WTC11 (cell line): Measurements from ENCODE around the gene EXD3. TPM values are rescaled to one million over a fixed set of nuclear protein-coding genes. Genes with fewer than 3 reads are reported as not detected.

ENCODE experiments used
- ATAC-seq: fragments of 200-7000 bp; cut with Tn5 transposase; 2 replicates; pipeline ENCODE4 v1.10.0; 2021; ENCODE audit warnings: mild to moderate bottlenecking, moderate library complexity
- CTCF ChIA-PET: fragments of 300-600 bp; sonication (Branson Sonifier 250); formaldehyde crosslinking; loops from one replicate; lab custom pipeline; 2021; ENCODE audit warnings: antibody characterized with exemption; lab: Charles Lee
- POLR2A ChIA-PET: fragments of 350-600 bp; sonication (Branson Sonifier 250); formaldehyde crosslinking; loops from one replicate; lab custom pipeline; 2021; ENCODE audit warnings: antibody characterized with exemption; lab: Charles Lee
- DNase-seq: peaks from one replicate; pipeline ENCODE4 v3.0.0; 2021; ENCODE audit warnings: low spot score
- H3K27ac Mint-ChIP-seq: 2 replicates; pipeline ENCODE4 v1.8.0; 2021; ENCODE audit warnings: mixed read lengths
- H3K27me3 Mint-ChIP-seq: 2 replicates; pipeline ENCODE4 v1.8.0; 2021; ENCODE audit warnings: low read depth, mild to moderate bottlenecking, moderate library complexity, mixed read lengths
- H3K36me3 Mint-ChIP-seq: 2 replicates; pipeline ENCODE4 v1.8.0; 2021; ENCODE audit warnings: mixed read lengths
- H3K4me1 Mint-ChIP-seq: 2 replicates; pipeline ENCODE4 v1.8.0; 2022; ENCODE audit warnings: mixed read lengths
- H3K4me3 Mint-ChIP-seq: 2 replicates; pipeline ENCODE4 v1.8.0; 2021; ENCODE audit warnings: mild to moderate bottlenecking, moderate library complexity, mixed read lengths
- H3K9me3 Mint-ChIP-seq: 2 replicates; pipeline ENCODE4 v1.8.0; 2021; ENCODE audit warnings: mixed read lengths
- ATF2 ChIP-seq: sonication (generic); formaldehyde crosslinking; IDR thresholded peaks from 2 replicates; pipeline ENCODE4 v1.8.1; 2022; ENCODE audit warnings: low read depth, missing genetic modification reagents, borderline replicate concordance
- ATF3 ChIP-seq: sonication (generic); formaldehyde crosslinking; conservative IDR thresholded peaks from 2 replicates; pipeline ENCODE4 v1.8.1; 2022; ENCODE audit warnings: mild to moderate bottlenecking, missing genetic modification reagents
- CBFB ChIP-seq: sonication (generic); formaldehyde crosslinking; IDR thresholded peaks from 2 replicates; pipeline ENCODE4 v1.8.1; 2022; ENCODE audit warnings: mild to moderate bottlenecking, low read depth, missing genetic modification reagents
- ERG ChIP-seq: fragments of 250-450 bp; sonication (Bioruptor Pico); IDR thresholded peaks from 2 replicates; pipeline ENCODE4 v1.8.0; 2021; ENCODE audit warnings: mild to moderate bottlenecking
- ETV6 ChIP-seq: sonication (generic); formaldehyde crosslinking; IDR thresholded peaks from 2 replicates; pipeline ENCODE4 v1.8.1; 2022; ENCODE audit warnings: mild to moderate bottlenecking, missing genetic modification reagents
- FOXP1 ChIP-seq: sonication (generic); formaldehyde crosslinking; IDR thresholded peaks from 2 replicates; pipeline ENCODE4 v1.8.0; 2022; ENCODE audit warnings: missing genetic modification reagents, mild to moderate bottlenecking, moderate library complexity, borderline replicate concordance
- GRHL2 ChIP-seq: fragments of 250-450 bp; sonication (Bioruptor Pico); IDR thresholded peaks from 2 replicates; pipeline ENCODE4 v1.8.0; 2022; ENCODE audit warnings: mild to moderate bottlenecking, moderate library complexity; ENCODE audit not compliant: insufficient replicate concordance, severe bottlenecking
- GTF2I ChIP-seq: fragments of 250-450 bp; sonication (Bioruptor Pico); conservative IDR thresholded peaks from 2 replicates; pipeline ENCODE4 v1.4.0; 2021; ENCODE audit warnings: mild to moderate bottlenecking
- HMGXB4 ChIP-seq: sonication (generic); formaldehyde crosslinking; IDR thresholded peaks from 2 replicates; pipeline ENCODE4 v1.8.1; 2023; ENCODE audit warnings: mild to moderate bottlenecking, moderate library complexity, missing genetic modification reagents
- JAZF1 ChIP-seq: fragments of 250-450 bp; sonication (Bioruptor Pico); IDR thresholded peaks from 2 replicates; pipeline ENCODE4 v1.9.0; 2021; ENCODE audit warnings: moderate library complexity, mild to moderate bottlenecking, inconsistent platforms
- JUN ChIP-seq: sonication (generic); formaldehyde crosslinking; IDR thresholded peaks from 2 replicates; pipeline ENCODE4 v1.8.0; 2023; ENCODE audit warnings: mild to moderate bottlenecking, missing genetic modification reagents
- KAT7 ChIP-seq: sonication (generic); formaldehyde crosslinking; IDR thresholded peaks from 2 replicates; pipeline ENCODE4 v1.8.1; 2023; ENCODE audit warnings: missing genetic modification reagents, mild to moderate bottlenecking, borderline replicate concordance
- MAX ChIP-seq: sonication (generic); formaldehyde crosslinking; IDR thresholded peaks from 2 replicates; pipeline ENCODE4 v1.8.0; 2022; ENCODE audit warnings: mild to moderate bottlenecking, missing genetic modification reagents
- MXD4 ChIP-seq: fragments of 250-450 bp; sonication (Bioruptor Pico); IDR thresholded peaks from 2 replicates; pipeline ENCODE4 v1.8.0; 2021; ENCODE audit warnings: mild to moderate bottlenecking, moderate library complexity, borderline replicate concordance
- NFATC4 ChIP-seq: fragments of 250-450 bp; sonication (Bioruptor Pico); IDR thresholded peaks from 2 replicates; pipeline ENCODE4 v1.9.0; 2021; ENCODE audit warnings: mild to moderate bottlenecking
- NFYB ChIP-seq: sonication (generic); formaldehyde crosslinking; conservative IDR thresholded peaks from 2 replicates; pipeline ENCODE4 v1.8.0; 2022; ENCODE audit warnings: low read depth, missing genetic modification reagents
- NR3C1 ChIP-seq: sonication (generic); formaldehyde crosslinking; conservative IDR thresholded peaks from 2 replicates; pipeline ENCODE4 v1.8.1; 2023; ENCODE audit warnings: low read depth, mild to moderate bottlenecking, missing genetic modification reagents
- PREB ChIP-seq: sonication (generic); formaldehyde crosslinking; IDR thresholded peaks from 2 replicates; pipeline ENCODE4 v1.8.1; 2022; ENCODE audit warnings: mild to moderate bottlenecking, missing genetic modification reagents, moderate library complexity, borderline replicate concordance
- RELA ChIP-seq: sonication (generic); formaldehyde crosslinking; IDR thresholded peaks from 2 replicates; pipeline ENCODE4 v1.8.1; 2022; ENCODE audit warnings: missing genetic modification reagents, mild to moderate bottlenecking, borderline replicate concordance
- RORB ChIP-seq: fragments of 250-450 bp; sonication (Bioruptor Pico); IDR thresholded peaks from 2 replicates; pipeline ENCODE4 v1.9.0; 2021; ENCODE audit warnings: mild to moderate bottlenecking
- SMAD3 ChIP-seq: sonication (generic); formaldehyde crosslinking; IDR thresholded peaks from 2 replicates; pipeline ENCODE4 v1.8.0; 2022; ENCODE audit warnings: missing genetic modification reagents, mild to moderate bottlenecking, borderline replicate concordance
- SP1 ChIP-seq: sonication (generic); formaldehyde crosslinking; conservative IDR thresholded peaks from 2 replicates; pipeline ENCODE4 v1.8.1; 2022; ENCODE audit warnings: missing genetic modification reagents
- STAT6 ChIP-seq: sonication (generic); formaldehyde crosslinking; conservative IDR thresholded peaks from 2 replicates; pipeline ENCODE4 v1.8.1; 2023; ENCODE audit warnings: mild to moderate bottlenecking, low read depth, missing genetic modification reagents, moderate library complexity
- TEAD1 ChIP-seq: sonication (generic); formaldehyde crosslinking; IDR thresholded peaks from 2 replicates; pipeline ENCODE4 v1.8.0; 2022; ENCODE audit warnings: mild to moderate bottlenecking, missing genetic modification reagents
- ZNF416 ChIP-seq: fragments of 250-450 bp; sonication (Bioruptor Pico); IDR thresholded peaks from 2 replicates; pipeline ENCODE4 v1.9.0; 2021; ENCODE audit warnings: mild to moderate bottlenecking, inconsistent platforms
- ZSCAN18 ChIP-seq: fragments of 250-450 bp; sonication (Bioruptor Pico); IDR thresholded peaks from 2 replicates; pipeline ENCODE4 v2.1.2; 2022; ENCODE audit warnings: mild to moderate bottlenecking, moderate library complexity
- total RNA-seq: library from RNA; stranded (reverse); gene quantifications from 3 replicates; pipeline ENCODE4 v1.2.3, GENCODE V29; 2021

EXD3 gene
- total RNA-seq, 1 experiment from 2014 or later: 21.2 TPM

GRCh38 chr9:137459601-137460362 lies 36.8 kb upstream of the EXD3 start (continued):
- TF ChIP-seq PREB: no peak

- ChIA-PET POLR2A (no interaction called here), CTCF (interaction anchor here (0.5 to 1.0 kb wide), 9 partner anchors 13 to 430 kb away, joined by 3 to 18 read pairs (median 5); partner anchors contain the start of genes ENTPD8, EXD3 and NOXA1)
- peak within 1 kb of the TSS; percentile 30 for H3K4me3 Mint-ChIP-seq
- no peaks in the 10 kb centered on the region for H3K9me3 Mint-ChIP-seq
- ATAC-seq (peak; percentile 51), DNase-seq (peak; percentile 90)
- peaks cover 3% of the 10 kb centered on the region; the same call in 1 of the 2 replicates for H3K36me3 Mint-ChIP-seq
- no peak within 1 kb of the TSS for H3K27ac Mint-ChIP-seq
- peaks cover 6% of the 10 kb centered on the region for H3K4me1 Mint-ChIP-seq
- H3K27me3 Mint-ChIP-seq: no peaks in the 10 kb centered on the region
- TF ChIP-seq GTF2I (no peak), GRHL2 (CRISPR knock-in tag) (no peak), CBFB (no peak), ZSCAN18 (CRISPR knock-in tag) (no peak), NFYB (CRISPR knock-in tag) (no peak), NR3C1 (no peak), ETV6 (CRISPR knock-in tag) (no peak), NFATC4 (CRISPR knock-in tag) (no peak), FOXP1 (CRISPR knock-in tag) (0 out of 2 replicates have a peak, but pooled peaks have one; percentile 5), ATF3 (no peak), HMGXB4 (CRISPR knock-in tag) (no peak), MAX (CRISPR knock-in tag) (no peak), STAT6 (no peak), JUN (CRISPR knock-in tag) (no peak), JAZF1 (CRISPR knock-in tag) (no peak), ZNF416 (CRISPR knock-in tag) (no peak), TEAD1 (CRISPR knock-in tag) (0 out of 2 replicates have a peak, but pooled peaks have one; percentile 14), SMAD3 (CRISPR knock-in tag) (no peak), MXD4 (CRISPR knock-in tag) (no peak), RELA (CRISPR knock-in tag) (no peak), ATF2 (CRISPR knock-in tag) (no peak), ERG (CRISPR knock-in tag) (no peak), KAT7 (CRISPR knock-in tag) (no peak), SP1 (CRISPR knock-in tag) (peak; percentile 95), RORB (CRISPR knock-in tag) (no peak)
These were observed 36.2 kb upstream of the EXD3 start, which contains the start of gene NSMF for GRCh38 chr9:137459152-137459600. Gene NSMF, minus strand, starts transcription at chr9:137459334. Its CDS starts 232 bp downstream, at chr9:137459102.
